HEK293 (cell line): Measurements from ENCODE around the gene PLXND1.

Source experiments
- CTCF ChIA-PET: fragments of 350-600 bp; formaldehyde crosslinking; extraction: SDS; loops from one replicate; lab custom pipeline; 2021; ENCODE audit warnings: antibody characterized with exemption; lab: Yijun Ruan, JAX
- POLR2A ChIA-PET: fragments of 300-600 bp; formaldehyde crosslinking; extraction: SDS; loops from one replicate; lab custom pipeline; 2020; ENCODE audit warnings: antibody characterized with exemption, inconsistent platforms; lab: Yijun Ruan, JAX
- H3K27ac ChIP-seq: fragments of 200-500 bp; sonication (Bioruptor generic); 2 replicates; pipeline ENCODE4 v1.5.1; 2014; ENCODE audit warnings: low read depth, low read length, control low read depth, inconsistent platforms; ENCODE audit errors: extremely low read depth
- H3K36me3 ChIP-seq, 2 experiments: fragments of 200-500 bp in 1 of 2; sonication (Bioruptor generic) in 1 of 2; 1 replicate in 1 of 2; 2 replicates in 1 of 2; pipeline ENCODE4 v1.5.1; 2014 to 2017; ENCODE audit warnings: inconsistent platforms in 2 of 2, low read length in 2 of 2; ENCODE audit not compliant: control insufficient read depth in 2 of 2, insufficient read depth in 1 of 2
- H3K4me1 ChIP-seq: fragments of 200-500 bp; sonication (Bioruptor generic); 2 replicates; pipeline ENCODE4 v1.5.1; 2014; ENCODE audit warnings: mild to moderate bottlenecking, low read length, inconsistent platforms; ENCODE audit not compliant: control insufficient read depth, insufficient read depth
- H3K4me3 ChIP-seq: 2 replicates; pipeline ENCODE4 v1.5.1; 2011; ENCODE audit warnings: low read depth, mild to moderate bottlenecking, control low read depth, low read length, moderate library complexity
- H3K9me3 ChIP-seq: fragments of 200-500 bp; sonication (Bioruptor generic); 2 replicates; pipeline ENCODE4 v1.5.1; 2014; ENCODE audit warnings: low read depth, low read length, inconsistent platforms; ENCODE audit not compliant: control insufficient read depth, insufficient read depth
- BCL11A ChIP-seq: fragments of 450-650 bp; formaldehyde crosslinking; IDR thresholded peaks from 2 replicates; pipeline ENCODE4 v1.5.1; 2016; ENCODE audit warnings: low read depth, missing biosample characterization, missing genetic modification characterization
- GLI4 ChIP-seq: fragments of 450-650 bp; formaldehyde crosslinking; IDR thresholded peaks from 2 replicates; pipeline ENCODE4 v1.5.1; 2016; ENCODE audit warnings: missing biosample characterization, missing genetic modification characterization
- INSM2 ChIP-seq: fragments of 450-650 bp; formaldehyde crosslinking; IDR thresholded peaks from 2 replicates; pipeline ENCODE4 v1.5.1; 2016; ENCODE audit warnings: missing biosample characterization, missing genetic modification characterization
- KLF9 ChIP-seq: fragments of 450-650 bp; formaldehyde crosslinking; IDR thresholded peaks from 2 replicates; pipeline ENCODE4 v1.5.1; 2016; ENCODE audit warnings: missing biosample characterization, missing genetic modification characterization, low read depth
- PRDM6 ChIP-seq: fragments of 450-650 bp; formaldehyde crosslinking; IDR thresholded peaks from 2 replicates; pipeline ENCODE4 v1.5.1; 2017; ENCODE audit warnings: missing biosample characterization, missing genetic modification characterization
- REPIN1 ChIP-seq: fragments of 450-650 bp; formaldehyde crosslinking; IDR thresholded peaks from 2 replicates; pipeline ENCODE4 v1.5.1; 2017; ENCODE audit warnings: missing biosample characterization, missing genetic modification characterization, low read depth
- WT1 ChIP-seq: fragments of 450-650 bp; formaldehyde crosslinking; IDR thresholded peaks from 2 replicates; pipeline ENCODE4 v1.5.1; 2016; ENCODE audit warnings: missing biosample characterization, missing genetic modification characterization
- ZFHX2 ChIP-seq: fragments of 450-650 bp; formaldehyde crosslinking; conservative IDR thresholded peaks from 2 replicates; pipeline ENCODE4 v1.5.1; 2016; ENCODE audit warnings: missing biosample characterization, missing genetic modification characterization
- ZFP37 ChIP-seq: fragments of 450-650 bp; formaldehyde crosslinking; IDR thresholded peaks from 2 replicates; pipeline ENCODE4 v1.5.1; 2016; ENCODE audit warnings: missing biosample characterization, missing genetic modification characterization
- ZFP69B ChIP-seq: fragments of 450-650 bp; formaldehyde crosslinking; IDR thresholded peaks from 2 replicates; pipeline ENCODE4 v1.5.1; 2016; ENCODE audit warnings: missing biosample characterization, missing genetic modification characterization
- ZNF155 ChIP-seq: fragments of 450-650 bp; formaldehyde crosslinking; IDR thresholded peaks from 2 replicates; pipeline ENCODE4 v1.5.1; 2016; ENCODE audit warnings: missing biosample characterization, missing genetic modification characterization
- ZNF24 ChIP-seq: fragments of 450-650 bp; formaldehyde crosslinking; IDR thresholded peaks from 2 replicates; pipeline ENCODE4 v1.5.1; 2016; ENCODE audit warnings: missing biosample characterization, missing genetic modification characterization
- ZNF266 ChIP-seq: fragments of 450-650 bp; formaldehyde crosslinking; IDR thresholded peaks from 2 replicates; pipeline ENCODE4 v1.5.1; 2016; ENCODE audit warnings: missing biosample characterization, missing genetic modification characterization, low read depth
- ZNF473 ChIP-seq: fragments of 450-650 bp; formaldehyde crosslinking; IDR thresholded peaks from 2 replicates; pipeline ENCODE4 v1.5.1; 2017; ENCODE audit warnings: missing biosample characterization, missing genetic modification characterization
- ZNF518A ChIP-seq: fragments of 450-650 bp; formaldehyde crosslinking; conservative IDR thresholded peaks from 2 replicates; pipeline ENCODE4 v1.5.1; 2016; ENCODE audit warnings: low read depth, missing biosample characterization, missing genetic modification characterization
- ZNF544 ChIP-seq: fragments of 450-650 bp; formaldehyde crosslinking; IDR thresholded peaks from 2 replicates; pipeline ENCODE4 v1.5.0; 2017; ENCODE audit warnings: missing biosample characterization, missing genetic modification characterization
- ZNF624 ChIP-seq: fragments of 450-650 bp; formaldehyde crosslinking; IDR thresholded peaks from 2 replicates; pipeline ENCODE4 v1.5.1; 2017; ENCODE audit warnings: missing biosample characterization, missing genetic modification characterization
- ZNF626 ChIP-seq: fragments of 450-650 bp; sonication (Bioruptor Pico); formaldehyde crosslinking; IDR thresholded peaks from 2 replicates; pipeline ENCODE4 v1.5.1; 2018; ENCODE audit warnings: missing biosample characterization, missing genetic modification characterization, inconsistent platforms
- ZNF629 ChIP-seq: fragments of 450-650 bp; formaldehyde crosslinking; IDR thresholded peaks from 2 replicates; pipeline ENCODE4 v1.5.1; 2017; ENCODE audit warnings: missing biosample characterization, missing genetic modification characterization
- ZNF660 ChIP-seq: fragments of 450-650 bp; IDR thresholded peaks from 2 replicates; pipeline ENCODE4 v1.5.1; 2018; ENCODE audit warnings: missing biosample characterization, mild to moderate bottlenecking, missing genetic modification characterization

Gene PLXND1

GRCh38 chr3:129583289-129583688, 23.2 kb downstream of the PLXND1 start (continued):
- TF ChIP-seq ZNF518A (tag by site-specific recombination) = no peak

GRCh38 chr3:129582799-129583198, 23.7 kb downstream of the PLXND1 start:
- no peaks in the 10 kb centered on the region for H3K9me3 ChIP-seq
- POLR2A ChIA-PET = no interaction called here
- TF ChIP-seq REPIN1 (tag by site-specific recombination) (no peak), ZFP69B (tag by site-specific recombination) (no peak), KLF9 (tag by site-specific recombination) (no peak), ZNF544 (tag by site-specific recombination) (no peak), GLI4 (no peak), ZNF24 (tag by site-specific recombination) (no peak), ZNF624 (tag by site-specific recombination) (no peak), ZNF266 (tag by site-specific recombination) (no peak), ZFHX2 (tag by site-specific recombination) (no peak), PRDM6 (tag by site-specific recombination) (no peak), ZNF155 (tag by site-specific recombination) (no peak), INSM2 (tag by site-specific recombination) (no peak), WT1 (no peak), ZNF629 (tag by site-specific recombination) (no peak), ZNF626 (tag by site-specific recombination) (no peak), ZNF660 (tag by site-specific recombination) (no peak), ZNF473 (tag by site-specific recombination) (no peak), ZFP37 (no peak), BCL11A (no peak)
- TF ChIP-seq, all 188 proteins: peak for 0
- H3K4me3 ChIP-seq = no peak overlapping the region
- H3K36me3 ChIP-seq = peaks cover 0 to 27% of the 10 kb centered on the region in 2 experiments; a peak in 1 of 3 replicates
- CTCF ChIA-PET = interaction anchor here (0.6 kb wide), 1 partner anchor 1821 kb away, joined by 3 read pairs; no protein-coding TSS in a partner anchor
- H3K4me1 ChIP-seq = no peaks in the 10 kb centered on the region
- no peak overlapping the region for H3K27ac ChIP-seq
